Natural killer cell (primary cell): ENCODE results near the gene GPR61. TPM values are rescaled to one million over a fixed set of nuclear protein-coding genes. Genes with fewer than 3 reads are reported as not detected.

ENCODE experiments used
- ATAC-seq, 3 donors: fragments of 150-1000 bp in 2 of 3; fragments of 200-7000 bp in 1 of 3; cut with Tn5 transposase; 1 replicate in 1 of 3; 2 replicates in 2 of 3; pipeline ENCODE4 v1.10.0; 2021; ENCODE audit warnings: mild to moderate bottlenecking in 2 of 3, moderate library complexity in 2 of 3
- DNase-seq, 2 donors: peaks; one replicate each; pipeline versions ENCODE4 v3.0.0 to v3.0.0-alpha.2; 2013 to 2021; ENCODE audit warnings: mixed read lengths in 1 of 2
- H3K27ac ChIP-seq: one replicate; pipeline ENCODE4 v1.5.1; 2013; ENCODE audit warnings: mild to moderate bottlenecking, low read length
- H3K27me3 ChIP-seq: one replicate; pipeline ENCODE4 v1.6.1; 2013; ENCODE audit warnings: low read length; ENCODE audit not compliant: control insufficient read depth, insufficient read depth
- H3K36me3 ChIP-seq: one replicate; pipeline ENCODE4 v1.6.1; 2013; ENCODE audit warnings: low read length; ENCODE audit not compliant: control insufficient read depth, insufficient read depth
- H3K4me1 ChIP-seq: one replicate; pipeline ENCODE4 v1.6.1; 2013; ENCODE audit warnings: low read length; ENCODE audit not compliant: control insufficient read depth, insufficient read depth
- H3K4me3 ChIP-seq: one replicate; pipeline ENCODE4 v1.5.1; 2013; ENCODE audit warnings: low read length
- H3K9me3 ChIP-seq: one replicate; pipeline ENCODE4 v1.6.1; 2013; ENCODE audit warnings: low read length; ENCODE audit not compliant: control insufficient read depth, insufficient read depth
- H3K27ac Mint-ChIP-seq, 2 donors: one replicate each; pipeline ENCODE4 v1.8.0; 2022; ENCODE audit warnings: mild to moderate bottlenecking in 2 of 2, mixed read lengths in 2 of 2, moderate library complexity in 1 of 2
- H3K27me3 Mint-ChIP-seq, 2 donors: one replicate each; pipeline ENCODE4 v1.8.0; 2022; ENCODE audit warnings: low read depth in 2 of 2, mixed read lengths in 2 of 2
- H3K36me3 Mint-ChIP-seq: one replicate; pipeline ENCODE4 v1.8.0; 2022; ENCODE audit warnings: mixed read lengths
- H3K4me1 Mint-ChIP-seq, 2 donors: one replicate each; pipeline ENCODE4 v1.8.0; 2022; ENCODE audit warnings: mixed read lengths in 2 of 2
- H3K4me3 Mint-ChIP-seq: one replicate; pipeline ENCODE4 v1.8.0; 2022; ENCODE audit warnings: mild to moderate bottlenecking, moderate library complexity, mixed read lengths
- H3K9me3 Mint-ChIP-seq, 2 donors: one replicate each; pipeline ENCODE4 v1.8.0; 2022; ENCODE audit warnings: mixed read lengths in 2 of 2
- WGBS: methylation state at CpG from one replicate; pipeline ENCODE4 v1.1.7; 2013; ENCODE audit warnings: missing lambda C conversion rate; ENCODE audit not compliant: insufficient coverage; 5-methylcytosine and 5-hydroxymethylcytosine counted together
- intact Hi-C: fragments of 100-400 bp; cut with micrococcal nuclease; formaldehyde crosslinking; loops from one replicate; pipeline ENCODE4 v1.14.2; 2022
- total RNA-seq, 4 donors: library from RNA; stranded (reverse); fragments of 120-200 nt in 1 of 4; gene quantifications; one replicate each; pipeline versions ENCODE4 v1.2.3 to v1.2.4, GENCODE V29; 2013 to 2022
- TF ChIP-seq, protein P1 (sequence below): fragments of 200-600 bp; IDR thresholded peaks from one replicate; pipeline ENCODE4 v1.8.0; 2022; ENCODE audit warnings: antibody characterized with exemption

The GPR61 gene
- total RNA-seq, 3 donors from 2014 or later (not counting 1 experiment from before 2014, with no cell fraction given) = 0.75 to 0.91 TPM; not detected in 1

GRCh38 chr1:109582021-109582420 is 42.3 kb downstream of the GPR61 start:
- peaks cover 6 to 12% of the 10 kb centered on the region in 2 donors for H3K4me1 Mint-ChIP-seq
- no peak overlapping the region for H3K4me3 ChIP-seq
- TF ChIP-seq, protein P1, sequence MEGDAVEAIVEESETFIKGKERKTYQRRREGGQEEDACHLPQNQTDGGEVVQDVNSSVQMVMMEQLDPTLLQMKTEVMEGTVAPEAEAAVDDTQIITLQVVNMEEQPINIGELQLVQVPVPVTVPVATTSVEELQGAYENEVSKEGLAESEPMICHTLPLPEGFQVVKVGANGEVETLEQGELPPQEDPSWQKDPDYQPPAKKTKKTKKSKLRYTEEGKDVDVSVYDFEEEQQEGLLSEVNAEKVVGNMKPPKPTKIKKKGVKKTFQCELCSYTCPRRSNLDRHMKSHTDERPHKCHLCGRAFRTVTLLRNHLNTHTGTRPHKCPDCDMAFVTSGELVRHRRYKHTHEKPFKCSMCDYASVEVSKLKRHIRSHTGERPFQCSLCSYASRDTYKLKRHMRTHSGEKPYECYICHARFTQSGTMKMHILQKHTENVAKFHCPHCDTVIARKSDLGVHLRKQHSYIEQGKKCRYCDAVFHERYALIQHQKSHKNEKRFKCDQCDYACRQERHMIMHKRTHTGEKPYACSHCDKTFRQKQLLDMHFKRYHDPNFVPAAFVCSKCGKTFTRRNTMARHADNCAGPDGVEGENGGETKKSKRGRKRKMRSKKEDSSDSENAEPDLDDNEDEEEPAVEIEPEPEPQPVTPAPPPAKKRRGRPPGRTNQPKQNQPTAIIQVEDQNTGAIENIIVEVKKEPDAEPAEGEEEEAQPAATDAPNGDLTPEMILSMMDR = no peak
- no peak overlapping the region for H3K27ac Mint-ChIP-seq
- H3K4me1 ChIP-seq = no peaks in the 10 kb centered on the region
- ATAC-seq (no peak), DNase-seq (no peak)
- no peaks in the 10 kb centered on the region for H3K9me3 ChIP-seq
- H3K27me3 ChIP-seq = no peaks in the 10 kb centered on the region
- no peak overlapping the region for H3K4me3 Mint-ChIP-seq
- peaks cover 15% of the 10 kb centered on the region for H3K36me3 Mint-ChIP-seq
- WGBS = 100% methylated on average over 2 of the region's 2 CpGs
- no peaks in the 10 kb centered on the region for H3K27me3 Mint-ChIP-seq
- no peaks in the 10 kb centered on the region for H3K9me3 Mint-ChIP-seq
- intact Hi-C loops = no loop called here
- peaks cover 73% of the 10 kb centered on the region for H3K36me3 ChIP-seq
- no peak overlapping the region for H3K27ac ChIP-seq

DNA sequence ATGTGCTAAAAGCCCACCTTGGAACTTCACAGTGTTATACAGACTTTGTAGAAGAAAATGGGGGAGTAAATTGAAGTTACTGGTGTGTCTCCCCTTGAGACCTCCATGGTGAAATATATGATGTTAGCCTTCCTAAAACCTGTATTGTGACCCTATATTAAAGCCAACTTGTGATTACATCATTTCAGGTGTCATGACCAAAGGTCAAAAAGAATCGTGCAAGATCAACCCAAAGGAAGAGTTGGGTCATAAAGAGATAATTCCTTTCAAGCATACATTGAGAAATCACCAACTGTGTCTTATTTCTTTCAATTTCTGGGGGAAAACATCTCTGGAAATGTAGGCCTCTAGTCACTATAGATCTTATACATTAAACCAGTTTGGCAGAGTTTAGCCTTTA is 45.1 kb downstream of the GPR61 start:
- intact Hi-C loops = no loop called here
- ATAC-seq = no peak
- Histone ChIP-seq H3K4me1 (no peaks in the 10 kb centered on the region), H3K27me3 (no peaks in the 10 kb centered on the region), H3K27ac (no peak overlapping the region), H3K4me3 (no peak overlapping the region), H3K9me3 (no peaks in the 10 kb centered on the region), H3K36me3 (peaks cover 75% of the 10 kb centered on the region)
- no peaks in the 10 kb centered on the region for H3K9me3 Mint-ChIP-seq
- H3K4me3 Mint-ChIP-seq = no peak overlapping the region
- no peaks in the 10 kb centered on the region for H3K27me3 Mint-ChIP-seq
- H3K36me3 Mint-ChIP-seq = peaks cover 13% of the 10 kb centered on the region
- no CpG with 5 or more reads among the region's 1 CpG for WGBS
- H3K27ac Mint-ChIP-seq = no peak overlapping the region
- TF ChIP-seq, protein P1 = no peak
- DNase-seq = no peak
- no peaks in the 10 kb centered on the region for H3K4me1 Mint-ChIP-seq

- Mint-ChIP-seq H3K4me3 (no peak overlapping the region), H3K27me3 (no peaks in the 10 kb centered on the region), H3K36me3 (peaks cover 13% of the 10 kb centered on the region), H3K27ac (no peak overlapping the region), H3K9me3 (no peaks in the 10 kb centered on the region), H3K4me1 (no peaks in the 10 kb centered on the region)
- Histone ChIP-seq H3K4me1 (no peaks in the 10 kb centered on the region), H3K27ac (no peak overlapping the region), H3K36me3 (peaks cover 76% of the 10 kb centered on the region), H3K9me3 (no peaks in the 10 kb centered on the region), H3K27me3 (no peaks in the 10 kb centered on the region), H3K4me3 (no peak overlapping the region)
- WGBS = 100% methylated on average over 2 of the region's 3 CpGs
- DNase-seq (no peak), ATAC-seq (no peak)
- TF ChIP-seq, protein P1 = no peak
- intact Hi-C loops = no loop called here
Observed at GRCh38 chr1:109586055-109586454, 46.4 kb downstream of the GPR61 start.

DNA sequence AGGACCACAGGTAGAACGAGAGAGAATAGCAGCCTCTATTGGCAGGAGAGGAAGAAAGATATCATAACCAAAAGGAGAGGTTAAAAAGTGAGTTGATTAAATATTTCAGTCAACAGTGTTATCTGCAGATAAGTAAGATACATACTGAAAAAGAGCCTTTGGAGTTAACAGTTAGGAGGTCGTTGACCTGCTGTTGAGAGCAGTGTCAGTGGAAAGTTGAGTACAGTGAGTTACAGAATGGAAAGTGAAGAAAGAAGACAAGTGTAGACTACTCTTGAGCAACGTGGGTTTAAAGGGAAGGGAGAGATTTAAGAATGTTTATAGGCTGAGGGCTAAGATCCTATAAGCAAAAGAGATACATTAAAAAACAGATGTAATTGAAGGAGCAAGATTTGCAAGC is 49.5 kb downstream of the GPR61 start:
- no peaks in the 10 kb centered on the region for H3K4me1 ChIP-seq
- 97% methylated on average over 3 of the region's 3 CpGs for WGBS
- H3K27ac Mint-ChIP-seq = peak overlapping the region; percentile 7 to 29

More for the DNA sequence above, 49.5 kb downstream of the GPR61 start:
- peaks cover 20% of the 10 kb centered on the region for H3K36me3 Mint-ChIP-seq
- Histone ChIP-seq H3K27me3 (no peaks in the 10 kb centered on the region), H3K9me3 (no peaks in the 10 kb centered on the region), H3K4me3 (no peak overlapping the region), H3K36me3 (peaks cover 90% of the 10 kb centered on the region), H3K27ac (no peak overlapping the region)
- no peak overlapping the region for H3K4me3 Mint-ChIP-seq
- H3K4me1 Mint-ChIP-seq = no peaks in the 10 kb centered on the region
- no peaks in the 10 kb centered on the region for H3K27me3 Mint-ChIP-seq
- no peaks in the 10 kb centered on the region for H3K9me3 Mint-ChIP-seq
- TF ChIP-seq, protein P1 = no peak
- ATAC-seq = no peak
- no peak for DNase-seq
- intact Hi-C loops = no loop called here
